HG03095 (cell line): ENCODE results near the gene INHA.

Experiments used
- ATAC-seq: cut with Tn5 transposase; IDR thresholded peaks from one replicate; pipeline ENCODE4 v1.9.1; 2021; ENCODE audit warnings: moderate library complexity; ENCODE audit not compliant: unreplicated experiment

Gene INHA

GRCh38 chr2:219609149-219609750, 37.1 kb downstream of the INHA start:
- no peak for ATAC-seq

GRCh38 chr2:219611306-219611705, 39.2 kb downstream of the INHA start:
- ATAC-seq, result no peak

- no peak for ATAC-seq
Observed at GRCh38 chr2:219611866-219612576, 39.9 kb downstream of the INHA start.

- ATAC-seq, result no peak
Observed at GRCh38 chr2:219612577-219613286, 40.6 kb downstream of the INHA start.

GRCh38 chr2:219613461-219614070, 41.5 kb downstream of the INHA start:
- no peak for ATAC-seq

GRCh38 chr2:219614076-219614860, 42.2 kb downstream of the INHA start:
- ATAC-seq, result no peak

- ATAC-seq, result no peak
Observed at GRCh38 chr2:219615036-219615435, 42.9 kb downstream of the INHA start.

GRCh38 chr2:219615894-219616293, 43.8 kb downstream of the INHA start:
- ATAC-seq, result no peak

- ATAC-seq, result no peak
Observed at GRCh38 chr2:219616550-219616949, 44.4 kb downstream of the INHA start.

- ATAC-seq, result no peak
Observed at GRCh38 chr2:219618733-219619122, 46.6 kb downstream of the INHA start.

- ATAC-seq, result no peak
Observed at GRCh38 chr2:219619235-219619634, 47.1 kb downstream of the INHA start.

GRCh38 chr2:219620546-219620945, 48.4 kb downstream of the INHA start:
- ATAC-seq, result no peak

- no peak for ATAC-seq
Observed at GRCh38 chr2:219621935-219622334, 49.8 kb downstream of the INHA start.

GRCh38 chr2:219622472-219622871, 50.4 kb downstream of the INHA start:
- no peak for ATAC-seq

GRCh38 chr2:219624565-219624964, 52.5 kb downstream of the INHA start:
- ATAC-seq, result no peak

GRCh38 chr2:219625179-219625578, 53.1 kb downstream of the INHA start:
- ATAC-seq, result no peak
